ENCODE measurements around the gene HLA-A. TPM values are rescaled to one million over a fixed set of nuclear protein-coding genes. Genes with fewer than 3 reads are reported as not detected.

The HLA-A gene
- total and polyA plus RNA-seq, 2 donors (not counting 3 experiments of a cell fraction or from before 2014, with no cell fraction given), result 294 to 822 TPM

- POLR2A ChIA-PET, result no interaction called here
- TF ChIP-seq MAX (IDR thresholded peaks at IDR 0.05; ENCODE audit: insufficient read depth, insufficient read length) (no peak), POLR2AphosphoS5 (IDR thresholded peaks at IDR 0.05; ENCODE audit: insufficient read depth, low read depth, low read length) (no peak), POLR2A (IDR thresholded peaks at IDR 0.05; ENCODE audit: low read depth, low read length) (no peak), GATA2 (IDR thresholded peaks at IDR 0.05; ENCODE audit: insufficient read depth, insufficient read length, low read depth, low read length) (no peak), JUN (IDR thresholded peaks at IDR 0.05; ENCODE audit: borderline replicate concordance, insufficient read depth, insufficient read length, low read depth) (no peak), FOS (IDR thresholded peaks at IDR 0.05; ENCODE audit: borderline replicate concordance, insufficient read depth, low read length) (no peak)
- TF ChIP-seq, protein P1, sequence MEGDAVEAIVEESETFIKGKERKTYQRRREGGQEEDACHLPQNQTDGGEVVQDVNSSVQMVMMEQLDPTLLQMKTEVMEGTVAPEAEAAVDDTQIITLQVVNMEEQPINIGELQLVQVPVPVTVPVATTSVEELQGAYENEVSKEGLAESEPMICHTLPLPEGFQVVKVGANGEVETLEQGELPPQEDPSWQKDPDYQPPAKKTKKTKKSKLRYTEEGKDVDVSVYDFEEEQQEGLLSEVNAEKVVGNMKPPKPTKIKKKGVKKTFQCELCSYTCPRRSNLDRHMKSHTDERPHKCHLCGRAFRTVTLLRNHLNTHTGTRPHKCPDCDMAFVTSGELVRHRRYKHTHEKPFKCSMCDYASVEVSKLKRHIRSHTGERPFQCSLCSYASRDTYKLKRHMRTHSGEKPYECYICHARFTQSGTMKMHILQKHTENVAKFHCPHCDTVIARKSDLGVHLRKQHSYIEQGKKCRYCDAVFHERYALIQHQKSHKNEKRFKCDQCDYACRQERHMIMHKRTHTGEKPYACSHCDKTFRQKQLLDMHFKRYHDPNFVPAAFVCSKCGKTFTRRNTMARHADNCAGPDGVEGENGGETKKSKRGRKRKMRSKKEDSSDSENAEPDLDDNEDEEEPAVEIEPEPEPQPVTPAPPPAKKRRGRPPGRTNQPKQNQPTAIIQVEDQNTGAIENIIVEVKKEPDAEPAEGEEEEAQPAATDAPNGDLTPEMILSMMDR (IDR thresholded peaks at IDR 0.05; ENCODE audit: extremely low read depth in 1 of 2, insufficient read depth in 1 of 2, low read depth in 1 of 2, low read length in 2 of 2), result no peak
- no peak overlapping the region for H3K27ac ChIP-seq (ENCODE audit: insufficient read depth, low read depth, low read length)
Observed at GRCh38 chr6:29959467-29959866, 17.1 kb downstream of the HLA-A start.

More at GRCh38 chr6:29959467-29959866, 17.1 kb downstream of the HLA-A start:
- no peaks in the 10 kb centered on the region for H4K20me1 ChIP-seq (replicated peaks; ENCODE audit: control insufficient read depth, extremely low read depth, insufficient read depth, low read length)
- H3K79me2 ChIP-seq (ENCODE audit: control insufficient read depth, insufficient read depth, low read length), result no peaks in the 10 kb centered on the region
- H3K9ac ChIP-seq (replicated peaks; ENCODE audit: extremely low read depth, insufficient read depth, low read length), result no peak overlapping the region
- no peak overlapping the region for H3K4me3 ChIP-seq (replicated peaks in 1 of 3; ENCODE audit: insufficient read depth in 1 of 3, low read depth in 1 of 3, low read length in 3 of 3)
- no peaks in the 10 kb centered on the region for H3K27me3 ChIP-seq (ENCODE audit: control insufficient read depth in 2 of 2, insufficient read depth in 2 of 2, low read length in 2 of 2)
- no peaks in the 10 kb centered on the region for H3K9me1 ChIP-seq (replicated peaks; ENCODE audit: control insufficient read depth, extremely low read depth, insufficient read depth, low read length)
- no peaks in the 10 kb centered on the region for H3K36me3 ChIP-seq (ENCODE audit: control insufficient read depth in 2 of 2, extremely low read depth in 1 of 2, insufficient read depth in 2 of 2, low read length in 2 of 2)
- no TSS peak for BruUV-seq (replicated peaks)
- FAIRE-seq (no peak), DNase-seq (ENCODE audit: low read depth, low spot score) (no peak)
- H3K9me3 ChIP-seq (replicated peaks; ENCODE audit: control insufficient read depth, insufficient read depth, low read length), result no peaks in the 10 kb centered on the region
- CTCF ChIA-PET, result no interaction called here
- H3K4me1 ChIP-seq (ENCODE audit: control insufficient read depth, extremely low read depth, insufficient read depth, low read length), result peaks cover 3% of the 10 kb centered on the region
- no peak overlapping the region for H2AFZ ChIP-seq (ENCODE audit: low read depth, low read length)
- dilution Hi-C loops (cut with MboI; ENCODE audit: extremely low pct_ligation_motif_present, low sequenced_read_pairs), result loop anchor here (10.0 kb wide), 1 partner anchor 165 kb away; no protein-coding TSS in a partner anchor
- intact Hi-C loops (cut with micrococcal nuclease), result no loop called here
- no peak overlapping the region for H3K4me2 ChIP-seq (ENCODE audit: insufficient read depth, low read length)
